NCI-H1048 (cell line): Measurements from ENCODE around the gene FCGBP.

Experiments used
- DNase-seq: peaks from one replicate; lab custom pipeline; 2025; lab: John Stamatoyannopoulos, UW

Gene FCGBP

DNA sequence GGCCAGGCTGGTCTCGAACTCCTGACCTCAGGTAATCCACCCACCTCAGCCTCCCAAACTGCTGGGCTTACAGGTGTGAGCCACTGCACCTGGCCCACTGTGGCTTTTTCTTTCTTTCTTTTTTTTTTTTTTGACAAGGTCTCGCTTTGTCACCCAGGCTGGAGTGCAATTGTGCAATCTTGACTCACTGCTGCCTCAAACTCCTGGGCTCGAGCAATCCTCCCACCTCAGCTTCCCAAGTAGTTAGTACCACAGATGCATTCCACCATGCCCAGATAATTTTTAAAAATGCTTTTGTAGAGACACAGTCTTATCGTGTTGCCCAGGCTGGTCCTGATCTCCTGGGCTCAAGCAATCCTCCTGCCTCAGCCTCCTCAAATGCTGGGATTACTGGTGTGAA is 12.1 kb upstream of the FCGBP start:
- DNase-seq = no peak

DNA sequence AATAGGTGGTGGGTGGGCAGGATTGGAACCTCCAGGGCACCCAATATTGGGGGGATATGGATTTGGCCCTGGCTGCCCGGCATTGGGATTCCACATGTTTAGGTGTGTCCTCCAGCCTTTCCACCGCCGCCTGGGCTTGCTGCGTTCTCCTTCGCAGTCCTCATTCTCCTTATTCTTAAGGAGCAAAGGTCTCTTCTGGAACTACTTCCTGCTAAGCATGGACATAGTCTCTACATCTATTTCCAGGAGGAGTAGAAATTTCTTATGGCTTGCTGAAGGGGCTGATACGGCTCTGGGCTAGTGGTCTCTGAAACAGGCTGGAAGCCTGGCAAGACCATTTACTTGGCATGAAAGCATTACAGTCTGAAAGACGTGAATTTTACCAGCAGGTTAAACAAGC is 9.2 kb upstream of the FCGBP start:
- DNase-seq = no peak

DNA sequence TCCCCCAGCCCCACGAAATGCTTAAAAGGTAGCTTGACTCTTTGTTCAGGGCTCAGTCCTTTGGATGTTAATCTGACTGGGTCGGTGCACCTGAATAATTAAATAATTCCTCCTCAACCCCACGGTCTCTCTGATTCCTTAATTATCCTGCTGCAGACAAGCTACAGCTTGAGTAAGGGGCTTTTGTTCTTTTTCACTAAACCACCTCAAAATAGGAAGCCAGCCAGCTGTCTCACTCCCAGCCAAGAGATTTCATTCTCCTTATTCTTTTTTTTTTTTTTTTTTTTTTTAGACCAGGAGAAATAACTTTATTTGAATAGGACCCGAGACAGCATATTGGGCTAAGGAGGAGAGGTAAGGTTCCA is 7.9 kb upstream of the FCGBP start:
- DNase-seq = no peak

DNA sequence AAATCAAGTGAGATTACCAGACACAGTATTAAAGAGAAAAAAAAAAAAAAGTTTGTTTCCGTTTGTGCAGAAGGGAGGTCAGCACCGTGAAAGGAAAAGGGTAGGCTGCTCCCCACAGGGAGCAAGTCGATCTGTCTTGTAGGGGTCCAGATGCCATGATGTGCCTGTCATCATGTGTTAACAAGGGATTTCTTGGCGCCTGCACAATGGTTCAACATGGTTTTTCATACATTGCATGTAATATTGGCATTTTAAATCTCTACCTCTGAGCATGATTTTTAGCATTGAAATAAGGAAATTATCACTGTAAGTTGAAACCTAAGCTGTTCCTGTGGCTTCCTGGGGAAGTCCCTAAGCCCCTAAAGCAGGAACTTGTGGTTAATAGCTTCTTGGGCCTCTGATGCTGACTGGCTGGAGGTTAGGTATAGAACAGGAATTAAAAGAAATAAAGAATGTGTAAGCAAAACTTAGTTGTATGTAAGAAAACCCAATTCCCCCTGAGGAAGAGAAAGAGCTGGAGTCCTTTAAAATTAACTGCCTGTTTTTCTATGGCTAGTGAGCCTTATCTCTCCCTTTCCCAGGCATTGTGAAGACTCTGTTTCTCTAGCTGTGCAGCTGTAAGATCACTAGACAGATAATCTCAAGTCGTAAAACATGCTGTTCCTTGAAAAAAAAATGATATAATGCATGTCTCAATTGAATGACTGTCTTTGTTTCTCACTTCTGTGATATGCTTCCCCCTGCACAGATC is 7.4 kb upstream of the FCGBP start:
- DNase-seq = no peak

DNA sequence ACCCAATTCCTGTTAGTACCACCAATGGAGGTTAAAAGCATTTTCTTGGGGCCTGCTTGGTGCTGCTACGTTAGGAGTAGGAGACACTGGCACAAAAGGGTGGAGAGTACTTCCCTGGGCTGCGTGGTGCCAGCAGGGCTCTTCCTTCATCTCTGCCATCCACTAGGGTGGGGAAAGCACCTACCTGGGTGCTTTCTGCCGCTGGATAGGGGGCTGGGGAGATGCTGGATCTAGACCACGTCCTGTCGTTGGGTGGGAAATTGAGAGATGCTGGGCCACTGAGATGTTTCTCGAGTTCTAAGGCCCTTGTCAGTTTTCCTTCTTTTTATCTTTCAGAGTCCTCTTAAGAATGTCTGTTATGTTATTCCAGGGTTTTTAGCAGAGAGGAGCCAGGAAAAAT is 6.7 kb upstream of the FCGBP start:
- DNase-seq = no peak

- no peak for DNase-seq
These were observed 5.9 kb upstream of the FCGBP start for GRCh38 chr19:39940221-39940833.

GRCh38 chr19:39939556-39939955 is 5.1 kb upstream of the FCGBP start:
- no peak for DNase-seq

DNA sequence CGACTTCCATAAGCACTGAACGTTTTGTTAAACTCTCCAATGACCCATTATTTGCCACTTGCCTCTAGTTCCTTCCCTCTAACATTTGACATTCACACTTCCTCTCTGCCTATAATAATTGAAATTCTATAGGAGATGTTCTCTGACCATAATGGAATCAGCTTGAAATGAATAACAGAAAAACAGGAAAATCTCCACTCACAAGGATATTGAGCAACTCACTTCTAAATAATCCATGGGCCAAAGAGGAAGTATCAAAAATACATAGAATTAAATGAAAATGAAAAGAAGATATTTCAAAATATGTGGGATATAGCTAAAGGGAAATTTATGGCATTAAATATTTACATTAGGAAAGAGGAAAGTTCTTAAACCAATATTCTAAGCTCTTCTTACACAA is 3.4 kb upstream of the FCGBP start:
- DNase-seq = no peak

GRCh38 chr19:39937094-39937720 is 2.8 kb upstream of the FCGBP start:
- no peak for DNase-seq

DNA sequence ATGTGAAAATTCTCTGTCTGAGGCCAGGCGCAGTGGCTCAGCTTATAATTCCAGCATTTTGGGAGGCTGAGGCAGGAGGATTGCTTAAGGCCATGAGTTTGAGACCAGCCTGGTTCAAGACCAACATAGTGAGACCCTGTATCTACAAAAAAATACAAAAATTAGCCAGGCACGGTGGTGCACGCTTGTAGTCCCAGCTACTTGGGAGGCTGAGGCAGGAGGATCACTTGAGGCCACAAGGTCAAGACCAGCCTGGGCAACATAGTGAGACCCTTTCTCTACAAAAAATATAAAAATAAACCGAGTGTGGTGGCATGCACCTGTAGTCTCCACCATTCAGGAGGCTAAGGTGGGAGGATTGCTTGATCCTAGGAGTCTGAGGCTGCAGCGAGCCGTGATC is 2.2 kb upstream of the FCGBP start:
- no peak for DNase-seq

DNA sequence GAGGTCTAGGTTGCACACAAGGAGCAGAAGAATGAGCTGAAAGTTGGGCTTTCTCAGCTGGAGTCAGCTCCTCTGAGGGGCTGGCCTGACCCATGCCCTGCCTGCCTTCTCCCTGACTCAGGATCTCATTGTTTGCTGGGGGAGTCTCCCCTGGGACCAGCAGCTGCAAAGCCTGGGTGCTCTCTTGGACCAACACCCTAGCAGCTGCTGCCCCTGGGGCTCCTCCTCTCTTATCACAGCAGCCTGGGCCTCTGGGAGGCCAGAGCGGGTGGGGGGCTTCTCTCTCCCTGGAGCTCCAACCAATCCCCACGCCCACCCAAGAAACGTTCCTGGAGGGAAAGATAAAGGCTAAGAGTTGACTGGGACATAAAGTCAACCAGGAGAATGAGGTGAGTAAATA is 1.6 kb upstream of the FCGBP start:
- no peak for DNase-seq

DNA sequence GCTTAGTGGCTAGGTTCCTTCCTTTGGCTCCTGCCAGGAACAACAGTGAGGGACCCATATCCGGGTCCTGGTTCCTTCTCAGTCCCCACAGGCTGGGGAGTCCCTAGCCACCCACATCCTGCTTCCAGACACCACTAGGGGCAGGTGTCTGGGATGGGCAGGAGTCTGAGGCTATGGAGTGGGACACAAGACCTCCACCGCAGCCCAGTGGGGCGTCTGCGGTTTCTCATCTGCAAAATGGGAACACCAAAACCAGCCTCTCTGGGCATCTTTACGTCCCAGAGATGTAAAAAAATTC is 879 bp upstream of the FCGBP start:
- DNase-seq = no peak

DNA sequence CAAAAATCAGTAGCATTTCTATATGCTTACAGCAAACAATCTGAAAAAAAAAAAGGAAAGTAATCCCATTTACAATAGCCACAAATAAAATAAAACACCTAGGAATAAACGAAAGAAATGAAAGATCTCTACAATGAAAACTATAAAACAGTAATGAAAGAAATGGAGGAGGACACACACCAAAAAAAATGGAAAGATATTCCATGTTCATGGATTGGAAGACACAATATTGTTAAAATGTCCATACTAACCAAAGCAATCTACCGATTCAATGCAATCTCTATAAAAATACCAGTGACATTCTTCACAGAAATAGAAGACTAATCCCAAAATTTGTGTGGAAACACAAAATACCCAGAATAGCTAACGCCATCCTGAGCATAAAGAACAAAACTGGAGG is 4.7 kb downstream of the FCGBP start:
- DNase-seq = no peak

DNA sequence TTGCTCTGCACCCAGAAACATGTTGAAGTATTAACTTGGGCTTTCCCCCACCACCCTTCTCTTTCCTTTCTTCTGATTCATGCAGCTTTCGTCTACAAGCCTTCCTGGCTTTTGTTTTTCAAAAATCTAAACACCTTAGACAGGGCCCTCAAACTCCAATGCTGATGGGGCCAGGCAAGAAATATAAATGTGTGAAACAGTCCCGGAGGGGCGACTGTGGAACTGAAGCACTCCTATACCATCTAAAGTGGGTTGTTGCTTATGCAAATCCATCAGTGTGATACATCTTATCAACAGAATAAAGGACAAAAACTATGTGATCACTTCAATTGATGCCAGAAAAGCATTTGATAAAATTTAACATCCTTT is 6.1 kb downstream of the FCGBP start:
- no peak for DNase-seq

DNA sequence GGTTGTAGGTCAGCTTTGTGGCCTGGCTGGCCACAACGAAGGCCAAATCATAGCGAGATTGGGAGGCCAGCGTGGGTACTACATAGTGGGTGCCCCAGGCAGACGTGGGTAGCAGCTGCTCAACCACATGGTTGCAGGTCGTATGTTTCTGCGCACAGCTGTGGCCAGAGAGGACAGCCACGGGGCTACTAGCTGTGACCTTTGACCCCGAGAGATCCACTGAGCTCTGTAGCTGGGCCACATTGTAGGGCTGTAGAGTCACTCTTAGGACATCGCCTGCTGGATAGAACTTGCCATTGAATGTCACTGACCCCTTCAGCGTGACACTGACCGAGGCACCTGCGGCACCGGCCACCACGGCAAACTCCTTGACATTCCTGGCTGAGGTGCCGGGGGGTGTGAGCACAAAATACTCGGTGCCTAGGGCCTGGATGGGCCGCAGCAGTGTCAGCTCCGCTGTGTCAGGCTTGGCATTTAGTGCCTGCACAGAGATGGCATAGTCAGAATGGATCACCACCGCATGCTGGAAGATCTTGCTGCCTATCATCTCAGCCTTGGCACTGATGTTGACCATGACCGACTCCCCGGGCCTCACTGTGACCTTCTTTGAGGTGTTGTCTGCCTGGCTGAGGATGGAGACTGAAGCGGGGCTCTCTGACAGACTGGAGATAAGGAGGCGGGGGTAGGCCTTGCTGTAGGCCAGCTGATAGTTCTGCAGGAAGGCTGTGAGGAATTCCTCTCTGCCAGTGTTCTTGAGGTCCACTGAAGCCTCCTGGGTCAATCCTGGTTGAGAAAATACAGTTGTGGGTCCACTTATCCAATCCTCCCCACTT is 6.7 kb downstream of the FCGBP start:
- no peak for DNase-seq

- no peak for DNase-seq
These were observed 7.4 kb downstream of the FCGBP start for GRCh38 chr19:39927076-39927475.

GRCh38 chr19:39926170-39926760 is 8.2 kb downstream of the FCGBP start:
- no peak for DNase-seq

DNA sequence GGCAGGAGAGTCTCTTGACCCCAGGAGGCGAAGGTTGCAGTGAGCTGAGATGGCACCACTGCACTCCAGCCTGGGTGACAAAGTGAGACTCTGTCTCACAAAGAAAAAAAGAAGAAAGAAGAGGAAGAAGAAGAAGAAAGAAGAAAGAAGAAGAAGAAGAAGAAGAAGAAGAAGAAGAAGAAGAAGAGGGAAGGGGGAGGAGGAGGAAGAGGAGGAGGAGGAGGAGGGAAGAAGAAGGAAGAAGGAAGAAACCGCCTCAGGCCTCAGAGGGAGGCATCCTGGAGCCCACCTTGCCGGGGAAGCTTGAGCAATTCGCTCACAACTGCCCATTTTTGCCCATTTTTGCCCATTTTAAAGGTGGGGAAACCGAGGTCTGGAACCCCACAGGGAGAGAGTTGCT is 9.5 kb downstream of the FCGBP start:
- DNase-seq = no peak

GRCh38 chr19:39924389-39924788 is 10.0 kb downstream of the FCGBP start:
- DNase-seq = no peak

DNA sequence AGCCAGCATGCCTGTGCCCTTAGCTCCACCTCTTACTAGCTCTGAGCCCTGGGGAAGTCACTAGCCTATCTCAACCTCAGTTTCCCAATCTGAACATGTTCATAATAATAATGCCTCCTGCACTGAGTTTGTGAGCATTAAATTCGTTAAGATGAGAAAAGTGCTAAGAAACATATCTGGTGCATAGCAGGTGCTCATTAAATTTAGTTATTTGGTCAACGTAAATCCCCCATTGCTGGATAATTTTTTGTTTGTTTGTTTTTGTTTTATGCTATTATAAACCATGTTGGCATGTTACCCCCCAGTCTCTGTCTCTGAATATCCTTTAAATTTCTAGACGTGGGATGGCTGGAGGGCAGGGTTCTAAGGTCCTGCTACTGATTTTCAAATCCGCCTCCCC is 10.6 kb downstream of the FCGBP start:
- no peak for DNase-seq

GRCh38 chr19:39919976-39920375 is 14.5 kb downstream of the FCGBP start:
- DNase-seq = no peak

DNA sequence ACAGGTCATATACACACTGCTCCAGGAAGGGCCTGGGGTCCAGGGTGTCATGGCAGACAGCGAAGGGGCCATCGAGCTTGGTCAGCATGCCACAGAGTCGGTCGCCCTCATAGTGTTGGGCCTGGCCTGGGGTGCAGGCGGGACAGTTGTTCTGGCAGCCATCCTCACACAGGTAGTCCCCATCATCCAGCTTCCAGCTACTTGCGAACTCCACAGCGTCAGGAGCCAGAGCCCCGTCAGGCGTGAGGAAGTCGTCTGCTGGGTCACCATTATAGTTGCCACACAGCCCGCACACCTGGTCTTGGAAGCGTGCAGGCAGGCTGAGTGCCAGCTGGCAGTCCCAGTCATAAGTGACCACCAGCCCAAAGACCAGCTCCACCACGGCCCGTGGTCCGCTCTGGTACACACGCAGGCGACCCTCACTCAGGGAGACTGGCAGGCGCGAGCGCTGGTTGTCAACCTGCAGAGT is 16.2 kb downstream of the FCGBP start:
- DNase-seq = no peak
